ENCODE results near the gene SPAST.

DNA sequence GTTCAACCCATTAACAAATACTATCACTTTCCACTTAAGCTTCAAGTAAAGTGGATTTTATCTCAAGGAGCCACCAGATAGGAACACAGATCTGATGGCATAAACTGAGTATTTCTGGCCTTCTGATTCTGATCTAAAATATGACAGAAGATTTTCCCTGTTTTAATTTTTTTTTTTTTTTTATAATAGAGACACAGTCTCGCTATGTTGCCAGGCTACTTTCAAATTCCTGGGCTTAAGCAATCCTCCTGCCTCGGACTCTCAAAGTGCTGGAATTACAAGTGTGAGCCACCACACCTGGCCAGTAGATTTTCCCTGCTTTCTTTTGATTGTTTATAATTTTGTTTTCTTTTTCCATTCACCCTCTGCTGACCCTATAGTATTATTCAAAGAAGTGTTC is 65.7 kb downstream of the SPAST start:
- TF ChIP-seq, protein P1, sequence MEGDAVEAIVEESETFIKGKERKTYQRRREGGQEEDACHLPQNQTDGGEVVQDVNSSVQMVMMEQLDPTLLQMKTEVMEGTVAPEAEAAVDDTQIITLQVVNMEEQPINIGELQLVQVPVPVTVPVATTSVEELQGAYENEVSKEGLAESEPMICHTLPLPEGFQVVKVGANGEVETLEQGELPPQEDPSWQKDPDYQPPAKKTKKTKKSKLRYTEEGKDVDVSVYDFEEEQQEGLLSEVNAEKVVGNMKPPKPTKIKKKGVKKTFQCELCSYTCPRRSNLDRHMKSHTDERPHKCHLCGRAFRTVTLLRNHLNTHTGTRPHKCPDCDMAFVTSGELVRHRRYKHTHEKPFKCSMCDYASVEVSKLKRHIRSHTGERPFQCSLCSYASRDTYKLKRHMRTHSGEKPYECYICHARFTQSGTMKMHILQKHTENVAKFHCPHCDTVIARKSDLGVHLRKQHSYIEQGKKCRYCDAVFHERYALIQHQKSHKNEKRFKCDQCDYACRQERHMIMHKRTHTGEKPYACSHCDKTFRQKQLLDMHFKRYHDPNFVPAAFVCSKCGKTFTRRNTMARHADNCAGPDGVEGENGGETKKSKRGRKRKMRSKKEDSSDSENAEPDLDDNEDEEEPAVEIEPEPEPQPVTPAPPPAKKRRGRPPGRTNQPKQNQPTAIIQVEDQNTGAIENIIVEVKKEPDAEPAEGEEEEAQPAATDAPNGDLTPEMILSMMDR (IDR thresholded peaks at IDR 0.05): no peak
- no peak for TF ChIP-seq ZFX (IDR thresholded peaks at IDR 0.05; ENCODE audit: borderline replicate concordance)

All from 22Rv1 (cell line).